ENCODE results near the gene RAB26. TPM values are rescaled to one million over a fixed set of nuclear protein-coding genes. Genes with fewer than 3 reads are reported as not detected.

Gene RAB26
- total RNA-seq, 1 donor from 2014 or later, result 1.5 TPM

DNA sequence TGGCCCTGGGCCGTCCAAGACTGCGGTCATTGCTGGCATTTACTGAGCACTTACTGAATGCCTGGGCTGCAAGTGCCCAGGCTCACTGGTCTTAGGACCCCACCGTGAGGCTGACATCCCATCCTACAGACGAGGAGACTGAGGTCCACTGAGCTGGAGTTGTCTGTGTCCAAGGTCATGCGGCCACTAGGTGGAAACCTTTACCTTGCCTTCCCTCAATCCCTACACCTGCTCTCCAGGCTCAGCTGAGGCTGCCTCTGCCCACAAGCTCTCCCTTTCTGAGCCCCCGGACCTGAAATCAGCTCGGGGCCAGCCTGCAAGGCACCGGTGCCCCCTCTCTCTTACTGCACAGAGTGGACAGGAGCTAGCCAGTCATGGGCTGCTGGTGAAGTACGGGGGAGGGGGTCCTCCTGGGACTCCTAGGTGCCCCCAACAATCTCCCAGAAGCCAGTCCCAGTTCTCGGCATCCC lies 46.5 kb downstream of the RAB26 start:
- no peaks in the 10 kb centered on the region for H3K36me3 ChIP-seq
- peaks cover 11% of the 10 kb centered on the region for H3K27me3 ChIP-seq
- peaks cover 18% of the 10 kb centered on the region for H3K4me1 ChIP-seq
- no peak overlapping the region for H3K4me3 ChIP-seq
- H3K9me3 ChIP-seq, result no peaks in the 10 kb centered on the region
- no peak for DNase-seq (ENCODE audit: extremely low spot score in 2 of 2)
- H3K27ac ChIP-seq, result no peak overlapping the region
- TF ChIP-seq POLR2A (IDR thresholded peaks at IDR 0.05) (no peak), POLR2AphosphoS5 (IDR thresholded peaks at IDR 0.05; ENCODE audit: insufficient read depth in 1 of 2, low read depth in 1 of 2) (no peak)
- TF ChIP-seq, protein P1, sequence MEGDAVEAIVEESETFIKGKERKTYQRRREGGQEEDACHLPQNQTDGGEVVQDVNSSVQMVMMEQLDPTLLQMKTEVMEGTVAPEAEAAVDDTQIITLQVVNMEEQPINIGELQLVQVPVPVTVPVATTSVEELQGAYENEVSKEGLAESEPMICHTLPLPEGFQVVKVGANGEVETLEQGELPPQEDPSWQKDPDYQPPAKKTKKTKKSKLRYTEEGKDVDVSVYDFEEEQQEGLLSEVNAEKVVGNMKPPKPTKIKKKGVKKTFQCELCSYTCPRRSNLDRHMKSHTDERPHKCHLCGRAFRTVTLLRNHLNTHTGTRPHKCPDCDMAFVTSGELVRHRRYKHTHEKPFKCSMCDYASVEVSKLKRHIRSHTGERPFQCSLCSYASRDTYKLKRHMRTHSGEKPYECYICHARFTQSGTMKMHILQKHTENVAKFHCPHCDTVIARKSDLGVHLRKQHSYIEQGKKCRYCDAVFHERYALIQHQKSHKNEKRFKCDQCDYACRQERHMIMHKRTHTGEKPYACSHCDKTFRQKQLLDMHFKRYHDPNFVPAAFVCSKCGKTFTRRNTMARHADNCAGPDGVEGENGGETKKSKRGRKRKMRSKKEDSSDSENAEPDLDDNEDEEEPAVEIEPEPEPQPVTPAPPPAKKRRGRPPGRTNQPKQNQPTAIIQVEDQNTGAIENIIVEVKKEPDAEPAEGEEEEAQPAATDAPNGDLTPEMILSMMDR (IDR thresholded peaks at IDR 0.05), result no peak
- intact Hi-C loops (cut with DNase I), result no loop called here

DNA sequence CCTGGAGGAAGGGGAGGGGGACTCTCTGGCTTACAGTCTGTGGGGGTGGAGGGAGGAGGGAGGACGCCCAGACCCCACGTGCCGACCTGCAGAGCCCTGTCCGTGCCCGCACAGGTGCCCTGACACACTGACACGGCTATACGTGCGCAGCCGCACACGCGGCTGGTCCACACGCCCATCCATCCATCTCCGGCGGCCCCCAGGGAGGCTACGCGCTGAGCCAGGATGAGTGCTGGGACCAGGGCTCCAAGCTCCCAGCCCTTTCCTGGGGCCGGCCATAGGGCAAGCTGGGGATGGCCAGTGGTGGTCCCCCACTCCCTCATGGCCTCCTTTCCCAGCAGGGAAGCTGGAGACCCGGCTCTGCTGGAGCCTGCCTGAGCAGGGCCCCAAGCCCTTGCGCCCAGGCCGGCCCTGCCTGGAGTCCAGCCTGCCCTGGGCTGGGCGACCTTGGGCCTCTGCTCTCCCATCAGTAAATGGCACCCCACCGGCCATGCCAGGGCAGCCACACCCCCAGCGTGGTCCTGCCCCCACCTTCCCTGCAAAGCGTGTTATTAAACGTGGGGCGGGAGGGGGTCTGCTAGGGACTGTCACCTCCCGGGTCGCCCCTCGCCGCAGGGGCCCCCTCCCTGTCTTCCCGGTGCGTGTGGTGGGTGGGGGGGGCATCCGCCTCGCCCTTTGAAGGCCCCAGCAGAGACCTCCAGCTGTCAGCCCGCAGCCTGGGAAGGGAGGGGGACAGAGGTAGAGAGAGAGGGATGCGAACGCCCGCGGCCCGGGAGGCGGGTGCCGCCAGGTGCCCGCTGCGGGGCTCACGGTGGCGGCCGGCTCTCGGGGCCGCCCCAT lies 47.1 kb downstream of the RAB26 start:
- Histone ChIP-seq H3K4me3 (peak overlapping the region; percentile 36 to 55), H3K4me1 (peaks cover 18% of the 10 kb centered on the region), H3K27ac (no peak overlapping the region), H3K9me3 (no peaks in the 10 kb centered on the region), H3K27me3 (peaks cover 11% of the 10 kb centered on the region), H3K36me3 (no peaks in the 10 kb centered on the region)
- intact Hi-C loops (cut with DNase I), result no loop called here
- no peak for DNase-seq (ENCODE audit: extremely low spot score in 2 of 2)
- no peak for TF ChIP-seq POLR2AphosphoS5 (IDR thresholded peaks at IDR 0.05; ENCODE audit: insufficient read depth in 1 of 2, low read depth in 1 of 2)
- TF ChIP-seq, protein P1 (IDR thresholded peaks at IDR 0.05), result no peak

DNA sequence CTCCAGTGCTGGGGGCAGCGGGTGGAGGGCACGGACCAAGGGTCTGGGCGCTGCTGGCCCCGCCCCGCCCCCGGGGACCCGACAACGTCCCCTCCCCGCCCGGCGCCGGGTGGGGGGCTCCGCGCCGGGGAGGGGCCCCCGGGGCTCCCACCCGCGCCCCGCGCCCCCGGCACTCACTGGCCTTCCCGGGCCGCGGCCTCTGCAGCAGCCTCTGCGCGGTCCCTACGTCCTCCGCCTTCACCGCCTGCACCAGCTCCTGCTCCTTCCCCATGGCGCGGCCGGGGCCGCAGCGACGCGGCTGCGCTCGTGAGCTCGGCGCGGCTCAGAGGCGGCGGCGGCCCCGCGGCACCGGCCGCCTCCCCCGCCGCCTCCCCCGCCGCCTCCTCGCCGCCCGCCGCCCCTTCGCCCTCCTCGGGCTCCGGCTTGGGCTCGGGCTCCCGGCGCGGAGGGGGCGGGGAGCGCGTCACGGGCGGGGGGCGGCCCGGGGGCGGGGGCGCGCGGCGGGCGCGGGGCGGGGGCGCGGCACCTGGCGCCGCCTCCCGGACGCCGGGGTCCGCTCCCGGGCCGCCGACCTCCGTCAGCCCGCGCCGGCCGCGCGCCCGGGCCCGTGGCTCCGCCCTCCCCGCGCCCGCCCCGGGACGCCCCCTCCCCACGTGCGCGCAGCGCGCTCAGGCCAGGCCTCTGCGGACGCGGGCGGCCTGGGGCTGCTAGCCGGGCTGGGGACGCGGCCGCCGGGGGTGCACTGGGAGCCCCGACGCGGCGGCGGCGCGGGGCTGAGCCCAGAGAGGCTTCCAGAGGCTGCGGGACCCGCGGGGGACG lies 47.9 kb downstream of the RAB26 start, which contains the start of gene CASKIN1:
Gene CASKIN1 (minus strand): TSS at position 444 of the 819 bp plus-strand sequence. CDS start 173 bp downstream, at position 271.
- DNase-seq (ENCODE audit: extremely low spot score in 2 of 2), result no peak
- H3K27ac ChIP-seq, result no peak within 1 kb of the TSS
- H3K4me1 ChIP-seq, result peaks cover 18% of the 10 kb centered on the region
- H3K4me3 ChIP-seq, result peak within 1 kb of the TSS; percentile 36 to 55
- H3K36me3 ChIP-seq, result no peaks in the 10 kb centered on the region
- intact Hi-C loops (cut with DNase I), result no loop called here
- peaks cover 11% of the 10 kb centered on the region for H3K27me3 ChIP-seq
- H3K9me3 ChIP-seq, result no peaks in the 10 kb centered on the region
- no peak for TF ChIP-seq POLR2AphosphoS5 (IDR thresholded peaks at IDR 0.05; ENCODE audit: insufficient read depth in 1 of 2, low read depth in 1 of 2)
- TF ChIP-seq POLR2A (IDR thresholded peaks at IDR 0.05), result no peak
- TF ChIP-seq, protein P1 (IDR thresholded peaks at IDR 0.05), result no peak

DNA sequence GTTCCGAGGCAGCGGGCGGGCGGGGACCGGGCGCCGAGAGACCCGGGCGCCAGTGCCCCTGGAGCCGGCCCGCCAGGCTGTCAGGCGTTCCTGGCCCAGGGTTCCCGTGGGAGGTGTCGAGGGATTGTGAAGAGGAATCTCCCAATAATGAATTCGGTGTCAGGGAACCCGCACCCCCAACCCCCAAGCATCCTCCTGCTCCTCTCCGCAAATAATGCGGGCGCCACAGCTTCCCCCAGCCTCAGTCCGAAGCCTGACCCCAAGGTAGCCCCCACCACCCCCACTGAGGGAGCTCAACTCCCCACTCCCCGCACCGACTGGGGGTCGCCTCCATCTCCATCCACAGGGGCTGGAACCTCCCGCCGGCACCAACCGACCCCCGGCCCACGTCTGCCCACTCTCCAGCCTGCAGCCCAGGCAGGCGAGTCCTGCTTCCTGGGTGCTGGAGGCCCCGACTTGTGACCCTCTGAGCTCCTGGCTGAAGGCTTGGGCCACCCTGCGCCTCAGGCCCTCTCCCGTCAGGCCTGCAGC lies 48.6 kb downstream of the RAB26 start:
- H3K4me3 ChIP-seq, result peak overlapping the region in 1 of 2 donors; percentile 37
- TF ChIP-seq POLR2AphosphoS5 (IDR thresholded peaks at IDR 0.05; ENCODE audit: insufficient read depth in 1 of 2, low read depth in 1 of 2), result no peak
- TF ChIP-seq, protein P1 (IDR thresholded peaks at IDR 0.05), result no peak
- no peak for TF ChIP-seq POLR2A (IDR thresholded peaks at IDR 0.05)
- intact Hi-C loops (cut with DNase I), result no loop called here
- DNase-seq (ENCODE audit: extremely low spot score in 2 of 2), result no peak
- H3K9me3 ChIP-seq, result no peaks in the 10 kb centered on the region
- no peak overlapping the region for H3K27ac ChIP-seq
- H3K36me3 ChIP-seq, result no peaks in the 10 kb centered on the region
- H3K4me1 ChIP-seq, result peaks cover 18% of the 10 kb centered on the region
- peaks cover 11% of the 10 kb centered on the region for H3K27me3 ChIP-seq

All from vagina (tissue), 2 donors.